NCI-H1417 treated with DMSO at 0.1 percent for 48 hours (cell line): Measurements from ENCODE around the gene PMM2.
"Not testable (repeated sequence)": the region's sequence is repeated elsewhere in the genome, so short reads cannot be mapped to it uniquely, and the experiment has no call there.

Experiments used
- DNase-seq: peaks from one replicate; lab custom pipeline; 2025; lab: John Stamatoyannopoulos, UW

The PMM2 gene

GRCh38 chr16:8782673-8783072, 15.0 kb upstream of the PMM2 start:
- no peak for DNase-seq

GRCh38 chr16:8785408-8785807, 12.2 kb upstream of the PMM2 start:
- no peak for DNase-seq

- not testable (repeated sequence) for DNase-seq
Observed at GRCh38 chr16:8786316-8786715, 11.3 kb upstream of the PMM2 start.

- no peak for DNase-seq
Observed at GRCh38 chr16:8788578-8789172, 9.0 kb upstream of the PMM2 start.

- no peak for DNase-seq
Observed at GRCh38 chr16:8795091-8795490, 2.5 kb upstream of the PMM2 start.

GRCh38 chr16:8795818-8796217, 1.8 kb upstream of the PMM2 start:
- DNase-seq = no peak

- DNase-seq = no peak
Observed at GRCh38 chr16:8796469-8797363, 923 bp upstream of the PMM2 start.

GRCh38 chr16:8798174-8798527, 512 bp downstream of the PMM2 start:
- no peak for DNase-seq

GRCh38 chr16:8798535-8799157, 1.0 kb downstream of the PMM2 start:
- DNase-seq = no peak

GRCh38 chr16:8801701-8802100, 4.1 kb downstream of the PMM2 start:
- no peak for DNase-seq

GRCh38 chr16:8803733-8804132, 6.1 kb downstream of the PMM2 start:
- DNase-seq = not testable (repeated sequence)

GRCh38 chr16:8804313-8804712, 6.7 kb downstream of the PMM2 start:
- no peak for DNase-seq

- no peak for DNase-seq
Observed at GRCh38 chr16:8806272-8806983, 8.8 kb downstream of the PMM2 start.

- DNase-seq = no peak
Observed at GRCh38 chr16:8807189-8807588, 9.6 kb downstream of the PMM2 start.

GRCh38 chr16:8808009-8808408, 10.4 kb downstream of the PMM2 start:
- no peak for DNase-seq

- DNase-seq = no peak
Observed at GRCh38 chr16:8808613-8809353, 11.1 kb downstream of the PMM2 start.

GRCh38 chr16:8812162-8812843, 14.7 kb downstream of the PMM2 start:
- DNase-seq = no peak

- DNase-seq = no peak
Observed at GRCh38 chr16:8814095-8814806, 16.6 kb downstream of the PMM2 start.

GRCh38 chr16:8816967-8817655, 19.5 kb downstream of the PMM2 start:
- DNase-seq = no peak
